ENCODE measurements around the gene PIGW. TPM values are rescaled to one million over a fixed set of nuclear protein-coding genes. Genes with fewer than 3 reads are reported as not detected.

The PIGW gene
- 5.8 TPM for polyA plus RNA-seq (2013, experiment 1 of 2)
- polyA plus RNA-seq (2013, experiment 2 of 2): 6.5 TPM

DNA sequence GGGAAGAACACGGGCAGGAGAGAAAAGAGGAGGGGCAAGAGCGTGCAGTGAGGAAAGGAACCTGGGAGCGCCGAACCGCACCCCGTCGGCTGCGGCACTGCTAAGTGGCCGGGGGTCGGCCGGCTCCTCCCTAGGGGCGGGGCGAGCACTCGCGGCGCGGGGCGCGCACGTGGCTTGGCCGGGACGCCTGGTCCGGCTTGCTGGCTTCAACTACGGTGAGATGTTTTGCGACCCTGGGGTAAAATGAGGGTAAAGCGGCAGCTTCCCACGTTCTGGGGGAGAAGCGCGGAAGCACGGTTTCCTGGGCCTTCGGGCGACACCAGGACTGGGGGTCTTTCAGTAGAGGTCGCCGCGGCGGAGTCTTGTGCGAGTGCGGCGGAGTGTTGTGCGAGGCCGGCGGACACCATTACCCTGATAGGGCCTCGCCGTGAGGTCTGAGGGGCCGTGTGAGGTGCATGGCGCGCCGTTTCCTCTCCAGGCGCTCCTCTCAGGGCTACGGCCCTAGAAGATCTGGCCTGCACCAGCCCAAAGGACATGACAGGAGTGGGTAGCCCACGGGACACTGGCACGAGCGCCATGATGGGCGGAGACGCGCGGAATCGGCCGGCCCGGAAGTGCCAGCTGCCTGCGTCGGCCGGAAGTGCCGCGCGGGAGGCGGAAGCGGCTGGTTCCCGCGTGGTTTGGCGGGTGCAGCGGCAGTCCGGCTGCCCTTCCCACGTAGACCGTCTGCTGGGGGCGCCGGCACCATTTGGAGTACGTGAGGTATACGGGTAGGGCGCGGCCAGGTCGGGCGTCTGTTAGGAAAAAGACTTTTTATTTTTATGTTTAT lies at the start of gene PIGW, which contains the start of gene MYO19:
Gene PIGW, plus strand, starts transcription at position 148 of the 829 bp plus-strand sequence. CDS start 2,115 bp downstream, outside the sequence.
Gene MYO19, minus strand, starts transcription at position 29 of the 829 bp plus-strand sequence. CDS start 2,330 bp downstream, outside the sequence.
- peak within 1 kb of the TSS; percentile 80 for H3K4me3 ChIP-seq (ENCODE audit: extremely low read depth, insufficient read depth, low read length, poor library complexity, severe bottlenecking)
- H3K27ac ChIP-seq (ENCODE audit: low read depth, low read length, severe bottlenecking): peak within 1 kb of the TSS; percentile 95
- peaks cover 4% of the 10 kb centered on the region for H3K4me1 ChIP-seq (ENCODE audit: control insufficient read depth, insufficient read depth, low read length, poor library complexity, severe bottlenecking)
- H3K9me3 ChIP-seq (ENCODE audit: control insufficient read depth, low read length): no peaks in the 10 kb centered on the region
- WGBS, 2 experiments (ENCODE audit: insufficient coverage in 2 of 2): 1% methylated on average over 67 to 75 of the region's 83 CpGs
- peaks cover 71% of the 10 kb centered on the region for H3K36me3 ChIP-seq (ENCODE audit: control insufficient read depth, insufficient read depth, low read length)

DNA sequence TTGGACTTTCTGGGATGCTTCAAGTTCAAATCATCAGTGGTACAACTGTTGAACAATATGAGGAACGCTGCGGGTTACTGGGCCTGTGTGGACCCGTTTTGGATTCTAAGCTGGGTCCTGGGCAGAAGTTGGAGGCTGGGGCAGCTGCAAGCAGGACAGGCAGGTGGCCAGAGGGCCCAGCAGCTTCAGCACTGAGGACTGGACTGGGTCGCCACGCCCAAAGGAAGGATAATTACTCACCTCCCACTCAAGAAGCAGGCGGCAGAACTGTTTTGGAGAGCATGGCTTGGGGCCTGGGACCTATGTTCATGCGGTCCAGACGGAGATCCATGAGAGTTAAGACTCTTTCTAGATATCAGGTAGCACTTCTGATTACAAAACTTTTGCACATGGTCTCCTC lies 49.8 kb upstream of the PIGW start:
- peaks cover 14% of the 10 kb centered on the region for H3K36me3 ChIP-seq (ENCODE audit: control insufficient read depth, insufficient read depth, low read length)
- H3K4me3 ChIP-seq (ENCODE audit: extremely low read depth, insufficient read depth, low read length, poor library complexity, severe bottlenecking): no peak overlapping the region
- 87 to 96% methylated on average over 6 to 8 of the region's 8 CpGs for WGBS, 2 experiments (ENCODE audit: insufficient coverage in 2 of 2)
- no peaks in the 10 kb centered on the region for H3K9me3 ChIP-seq (ENCODE audit: control insufficient read depth, low read length)
- no peak overlapping the region for H3K27ac ChIP-seq (ENCODE audit: low read depth, low read length, severe bottlenecking)
- H3K4me1 ChIP-seq (ENCODE audit: control insufficient read depth, insufficient read depth, low read length, poor library complexity, severe bottlenecking): no peaks in the 10 kb centered on the region

DNA sequence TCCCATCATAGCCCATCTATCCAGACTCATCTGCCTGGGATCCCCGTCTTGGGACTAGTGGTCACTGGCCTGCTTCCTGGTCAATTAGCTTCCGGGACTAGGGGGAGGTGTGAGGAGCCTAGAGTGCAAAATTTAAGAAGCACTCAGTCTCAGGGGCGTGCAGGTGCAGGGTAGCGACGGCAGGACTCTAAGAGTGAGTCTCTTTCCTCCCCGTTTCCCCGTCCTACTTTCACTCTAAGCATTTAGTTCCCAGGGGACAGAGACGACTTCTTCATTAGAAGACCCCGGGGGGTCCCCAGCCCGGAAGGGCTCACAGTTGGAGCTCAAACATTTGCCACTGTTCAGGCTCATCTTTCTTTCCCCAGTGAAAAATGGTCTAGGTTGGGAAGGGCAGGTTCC lies 49.0 kb upstream of the PIGW start:
- peak overlapping the region; percentile 80 for H3K4me3 ChIP-seq (ENCODE audit: extremely low read depth, insufficient read depth, low read length, poor library complexity, severe bottlenecking)
- H3K36me3 ChIP-seq (ENCODE audit: control insufficient read depth, insufficient read depth, low read length): peaks cover 18% of the 10 kb centered on the region
- H3K27ac ChIP-seq (ENCODE audit: low read depth, low read length, severe bottlenecking): no peak overlapping the region
- WGBS, 2 experiments (ENCODE audit: insufficient coverage in 2 of 2): 18 to 32% methylated on average over 7 to 8 of the region's 10 CpGs
- H3K4me1 ChIP-seq (ENCODE audit: control insufficient read depth, insufficient read depth, low read length, poor library complexity, severe bottlenecking): no peaks in the 10 kb centered on the region
- H3K9me3 ChIP-seq (ENCODE audit: control insufficient read depth, low read length): no peaks in the 10 kb centered on the region

GRCh38 chr17:36486204-36487194 lies 48.3 kb upstream of the PIGW start, which contains the start of gene ZNHIT3:
TSS of gene ZNHIT3 (plus strand) at chr17:36486681. CDS start at chr17:36486700, 19 bp downstream.
- WGBS, 2 experiments (ENCODE audit: insufficient coverage in 2 of 2): 1 to 2% methylated on average over 53 to 67 of the region's 73 CpGs
- Histone ChIP-seq H3K4me1 (ENCODE audit: control insufficient read depth, insufficient read depth, low read length, poor library complexity, severe bottlenecking) (no peaks in the 10 kb centered on the region), H3K36me3 (ENCODE audit: control insufficient read depth, insufficient read depth, low read length) (peaks cover 24% of the 10 kb centered on the region), H3K27ac (ENCODE audit: low read depth, low read length, severe bottlenecking) (peak within 1 kb of the TSS; percentile 30), H3K4me3 (ENCODE audit: extremely low read depth, insufficient read depth, low read length, poor library complexity, severe bottlenecking) (peak within 1 kb of the TSS; percentile 80), H3K9me3 (ENCODE audit: control insufficient read depth, low read length) (no peaks in the 10 kb centered on the region)

DNA sequence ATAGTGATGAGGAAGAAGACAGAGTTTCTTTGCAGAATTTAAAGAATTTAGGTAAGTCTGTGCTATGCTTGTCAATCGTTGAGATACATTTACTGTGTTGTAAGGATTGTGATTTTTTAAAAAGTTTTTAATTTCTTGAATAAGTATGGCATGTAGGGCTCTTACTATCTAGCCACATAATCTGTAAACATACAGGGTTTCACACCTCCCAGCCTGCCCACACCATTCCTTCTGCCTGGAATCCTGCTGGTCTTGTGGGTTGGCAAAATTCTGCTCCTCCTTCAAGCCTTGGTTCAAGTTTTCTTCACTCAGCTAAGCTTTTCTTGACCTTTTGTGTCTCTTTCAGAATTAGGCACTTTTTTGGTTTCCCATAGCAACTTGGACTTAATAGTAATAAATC lies 40.8 kb upstream of the PIGW start:
- Histone ChIP-seq H3K36me3 (ENCODE audit: control insufficient read depth, insufficient read depth, low read length) (peaks cover 91% of the 10 kb centered on the region), H3K27ac (ENCODE audit: low read depth, low read length, severe bottlenecking) (no peak overlapping the region), H3K4me1 (ENCODE audit: control insufficient read depth, insufficient read depth, low read length, poor library complexity, severe bottlenecking) (peaks cover 9% of the 10 kb centered on the region), H3K9me3 (ENCODE audit: control insufficient read depth, low read length) (no peaks in the 10 kb centered on the region), H3K4me3 (ENCODE audit: extremely low read depth, insufficient read depth, low read length, poor library complexity, severe bottlenecking) (no peak overlapping the region)
- WGBS, 2 experiments (ENCODE audit: insufficient coverage in 2 of 2): 100% methylated on average over 1 of the region's 1 CpG; no CpG with 5 or more reads in 1 of the 2 experiments

DNA sequence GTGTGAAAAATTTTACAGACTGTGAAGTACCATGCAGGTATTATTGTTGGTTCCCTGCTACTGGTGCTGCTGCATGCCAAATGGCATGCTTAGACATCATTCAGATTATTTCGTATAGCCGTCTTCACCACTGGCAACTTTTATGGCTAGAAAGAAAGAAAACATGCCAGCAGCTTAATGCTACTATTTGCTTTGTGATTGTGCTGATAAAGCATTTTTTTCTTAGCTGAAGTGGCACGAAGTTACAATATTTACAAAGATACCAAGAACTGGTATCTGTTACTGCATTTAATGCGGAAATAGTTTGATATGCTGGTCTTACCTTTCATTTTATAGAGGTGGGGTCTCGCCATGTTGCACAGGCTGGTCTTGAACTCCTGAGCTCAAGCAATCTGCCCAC lies 40.1 kb upstream of the PIGW start:
- Histone ChIP-seq H3K4me1 (ENCODE audit: control insufficient read depth, insufficient read depth, low read length, poor library complexity, severe bottlenecking) (peaks cover 9% of the 10 kb centered on the region), H3K4me3 (ENCODE audit: extremely low read depth, insufficient read depth, low read length, poor library complexity, severe bottlenecking) (no peak overlapping the region), H3K9me3 (ENCODE audit: control insufficient read depth, low read length) (no peaks in the 10 kb centered on the region), H3K36me3 (ENCODE audit: control insufficient read depth, insufficient read depth, low read length) (peaks cover 92% of the 10 kb centered on the region), H3K27ac (ENCODE audit: low read depth, low read length, severe bottlenecking) (no peak overlapping the region)
- WGBS, 2 experiments (ENCODE audit: insufficient coverage in 2 of 2): 85 to 93% methylated on average over 4 to 5 of the region's 5 CpGs

- H3K9me3 ChIP-seq (ENCODE audit: control insufficient read depth, low read length): no peaks in the 10 kb centered on the region
- no peak overlapping the region for H3K4me3 ChIP-seq (ENCODE audit: extremely low read depth, insufficient read depth, low read length, poor library complexity, severe bottlenecking)
- peaks cover 9% of the 10 kb centered on the region for H3K4me1 ChIP-seq (ENCODE audit: control insufficient read depth, insufficient read depth, low read length, poor library complexity, severe bottlenecking)
- no peak overlapping the region for H3K27ac ChIP-seq (ENCODE audit: low read depth, low read length, severe bottlenecking)
- H3K36me3 ChIP-seq (ENCODE audit: control insufficient read depth, insufficient read depth, low read length): peaks cover 90% of the 10 kb centered on the region
- WGBS, 2 experiments (ENCODE audit: insufficient coverage in 2 of 2): 89 to 96% methylated on average over 3 of the region's 3 CpGs
These were observed 39.7 kb upstream of the PIGW start for GRCh38 chr17:36495076-36495578.

DNA sequence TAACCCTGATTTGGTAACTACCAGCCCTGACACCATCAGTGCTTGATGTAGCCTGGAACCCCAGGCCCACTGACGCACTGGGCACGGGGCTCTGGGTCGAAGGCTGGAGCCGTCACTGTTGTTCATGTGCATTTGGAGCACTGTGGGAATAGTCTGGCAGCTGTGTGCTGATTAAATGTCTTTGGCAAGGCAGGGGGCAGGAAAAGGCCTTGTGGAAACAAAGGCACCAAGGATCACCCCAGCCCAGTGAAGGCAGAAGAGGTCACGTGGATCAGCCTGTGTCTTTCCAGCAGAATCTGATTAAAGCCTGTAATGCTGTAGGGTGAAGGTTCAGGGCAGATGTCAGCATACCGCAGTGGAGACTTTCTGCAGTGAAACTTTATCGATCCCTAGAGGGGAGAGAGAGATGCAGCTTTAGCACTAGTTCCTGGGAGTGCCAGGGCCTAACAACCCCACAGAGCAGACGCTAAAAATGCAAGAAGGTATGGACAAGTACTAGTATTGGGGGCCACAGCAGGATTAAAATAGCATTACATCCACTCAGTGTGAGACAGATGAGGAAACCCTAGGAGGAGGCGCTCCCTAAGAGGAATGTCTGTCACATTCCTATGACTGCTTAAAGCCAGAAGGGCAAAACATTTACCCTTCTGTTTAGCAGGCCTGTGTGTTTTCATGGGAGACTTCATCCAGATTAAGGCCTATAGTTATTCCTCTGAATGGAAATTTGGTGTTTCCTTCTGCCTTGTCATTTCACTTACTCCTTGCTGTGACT lies 38.6 kb upstream of the PIGW start:
- H3K4me1 ChIP-seq (ENCODE audit: control insufficient read depth, insufficient read depth, low read length, poor library complexity, severe bottlenecking): peaks cover 9% of the 10 kb centered on the region
- no peaks in the 10 kb centered on the region for H3K9me3 ChIP-seq (ENCODE audit: control insufficient read depth, low read length)
- peaks cover 92% of the 10 kb centered on the region for H3K36me3 ChIP-seq (ENCODE audit: control insufficient read depth, insufficient read depth, low read length)
- H3K4me3 ChIP-seq (ENCODE audit: extremely low read depth, insufficient read depth, low read length, poor library complexity, severe bottlenecking): no peak overlapping the region
- peak overlapping the region; percentile 68 for H3K27ac ChIP-seq (ENCODE audit: low read depth, low read length, severe bottlenecking)
- 85 to 88% methylated on average over 9 of the region's 9 CpGs for WGBS, 2 experiments (ENCODE audit: insufficient coverage in 2 of 2)

DNA sequence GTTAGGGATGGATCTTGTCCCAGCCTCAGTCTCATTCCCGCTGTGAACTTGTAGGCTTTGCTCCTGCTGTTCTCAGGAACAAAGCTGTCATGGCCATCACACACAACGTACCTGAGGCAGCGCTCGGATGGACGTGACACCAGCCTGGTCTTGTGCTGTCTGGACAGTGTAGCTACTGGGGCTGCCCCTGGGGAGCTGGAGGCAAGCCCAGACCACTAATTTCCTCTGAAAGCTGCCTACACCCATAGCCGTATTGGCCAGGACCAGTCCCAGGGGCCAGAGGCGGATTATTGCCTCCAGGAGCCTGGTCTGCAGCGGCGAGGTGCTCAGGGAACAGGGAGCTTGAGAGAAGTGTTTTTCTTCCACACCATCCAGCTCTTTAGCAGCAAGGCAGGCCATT lies 36.6 kb upstream of the PIGW start:
- H3K36me3 ChIP-seq (ENCODE audit: control insufficient read depth, insufficient read depth, low read length): peaks cover 89% of the 10 kb centered on the region
- 86 to 94% methylated on average over 7 to 9 of the region's 9 CpGs for WGBS, 2 experiments (ENCODE audit: insufficient coverage in 2 of 2)
- no peaks in the 10 kb centered on the region for H3K9me3 ChIP-seq (ENCODE audit: control insufficient read depth, low read length)
- no peak overlapping the region for H3K4me3 ChIP-seq (ENCODE audit: extremely low read depth, insufficient read depth, low read length, poor library complexity, severe bottlenecking)
- H3K4me1 ChIP-seq (ENCODE audit: control insufficient read depth, insufficient read depth, low read length, poor library complexity, severe bottlenecking): peaks cover 13% of the 10 kb centered on the region
- no peak overlapping the region for H3K27ac ChIP-seq (ENCODE audit: low read depth, low read length, severe bottlenecking)
